NCI-H345 treated with DMSO at 0.1 percent for 48 hours (cell line): ENCODE measurements around the gene CD7.
"Not testable (repeated sequence)": the region's sequence is repeated elsewhere in the genome, so short reads cannot be mapped to it uniquely, and the experiment has no call there.

ENCODE experiments used
- DNase-seq: peaks from one replicate; lab custom pipeline; 2025; ENCODE audit not compliant: unreplicated experiment; lab: John Stamatoyannopoulos, UW

The CD7 gene

DNA sequence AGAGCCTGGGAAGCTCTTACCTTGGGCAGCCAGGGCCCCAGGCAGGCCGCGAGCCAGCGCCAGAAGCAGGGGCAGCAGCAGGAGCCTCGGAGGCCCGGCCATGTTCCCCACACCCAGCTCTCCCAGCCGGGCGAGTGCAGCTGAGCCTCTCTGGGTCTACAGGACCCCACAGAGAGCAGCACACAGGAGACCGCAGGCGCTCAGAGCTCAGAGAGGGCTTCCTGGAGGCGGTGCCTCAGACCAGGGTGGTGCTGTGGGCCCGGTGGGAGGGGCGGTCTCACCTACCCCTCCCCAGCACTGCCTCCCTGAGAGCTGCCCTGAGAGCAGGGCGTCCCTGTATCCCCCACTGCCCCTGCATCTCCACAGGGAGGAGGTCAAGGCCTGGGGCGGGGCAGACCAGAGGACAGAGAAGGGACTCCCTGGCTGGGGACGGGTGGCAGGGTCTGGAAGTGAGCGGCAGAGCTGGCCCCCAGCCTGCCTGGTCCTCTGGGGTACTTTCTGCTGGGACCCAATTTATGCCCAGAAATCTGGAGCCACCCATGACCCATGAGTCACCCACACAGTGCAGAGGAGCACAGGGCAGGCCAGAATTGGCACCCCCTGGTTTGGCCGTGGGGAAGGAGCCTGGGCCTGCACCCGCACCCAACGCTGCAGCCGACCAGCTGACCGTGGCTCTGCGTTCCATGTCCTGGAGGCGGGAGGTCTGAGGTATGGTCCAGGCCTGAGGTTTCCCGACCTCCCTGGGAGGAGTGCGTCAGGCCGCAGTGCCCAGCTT is at the start of gene CD7:
TSS of gene CD7 (minus strand) at position 215 of the 775 bp plus-strand sequence. CDS start at position 102, 113 bp downstream.
- no peak for DNase-seq

DNA sequence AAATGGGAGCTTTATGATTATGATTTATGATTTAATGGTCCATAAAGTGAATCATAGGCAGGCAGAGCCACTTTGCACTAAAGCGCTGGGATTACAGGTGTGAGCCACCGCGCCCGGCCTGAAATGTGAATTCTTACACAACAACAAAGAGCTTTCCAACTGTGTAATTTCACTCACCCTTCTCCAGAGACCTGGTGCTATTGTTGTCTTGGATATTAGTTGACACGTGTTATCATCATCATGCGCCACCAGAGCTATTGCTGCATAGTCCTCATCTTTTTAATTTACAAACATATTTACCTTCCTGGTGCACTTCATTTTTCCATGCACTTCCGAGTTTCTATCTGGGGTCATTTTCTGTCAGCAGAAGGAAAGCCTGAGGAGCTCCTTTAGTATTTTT is 49.3 kb upstream of the CD7 start:
- DNase-seq = peak; percentile 33

DNA sequence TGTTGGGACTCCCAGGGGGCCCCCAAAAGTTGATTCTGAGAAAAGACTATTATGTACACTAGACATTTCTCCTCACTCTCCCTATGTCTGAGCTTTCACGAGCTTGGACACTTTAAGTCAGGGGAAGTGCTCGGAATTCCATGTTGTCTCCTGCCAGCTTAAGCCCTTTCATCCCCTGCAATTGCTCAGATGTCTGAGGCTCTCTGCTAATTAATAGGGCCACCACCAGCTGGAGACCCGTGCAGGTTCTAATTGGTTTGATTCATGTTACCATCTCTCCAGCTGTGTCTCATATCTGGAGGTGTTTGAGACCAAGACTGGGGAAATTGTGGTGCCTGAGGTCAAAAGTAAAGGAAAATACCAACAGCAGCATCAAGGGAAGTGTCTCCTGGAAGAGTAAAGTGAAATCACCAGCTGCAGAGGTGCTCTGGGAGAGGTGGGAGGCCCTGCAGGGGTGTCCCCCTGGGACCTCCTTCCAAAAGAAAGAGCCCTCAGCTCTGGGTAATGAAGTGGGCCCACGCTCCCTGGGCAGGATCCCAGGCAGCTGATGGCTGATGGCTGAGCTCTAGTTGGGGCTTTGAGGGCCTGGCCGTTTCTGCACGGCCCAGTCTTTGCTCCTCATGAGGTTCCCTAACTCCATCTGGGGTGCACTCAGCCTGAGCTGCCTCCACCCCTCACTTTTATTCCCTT is 48.3 kb upstream of the CD7 start:
- DNase-seq = no peak

DNA sequence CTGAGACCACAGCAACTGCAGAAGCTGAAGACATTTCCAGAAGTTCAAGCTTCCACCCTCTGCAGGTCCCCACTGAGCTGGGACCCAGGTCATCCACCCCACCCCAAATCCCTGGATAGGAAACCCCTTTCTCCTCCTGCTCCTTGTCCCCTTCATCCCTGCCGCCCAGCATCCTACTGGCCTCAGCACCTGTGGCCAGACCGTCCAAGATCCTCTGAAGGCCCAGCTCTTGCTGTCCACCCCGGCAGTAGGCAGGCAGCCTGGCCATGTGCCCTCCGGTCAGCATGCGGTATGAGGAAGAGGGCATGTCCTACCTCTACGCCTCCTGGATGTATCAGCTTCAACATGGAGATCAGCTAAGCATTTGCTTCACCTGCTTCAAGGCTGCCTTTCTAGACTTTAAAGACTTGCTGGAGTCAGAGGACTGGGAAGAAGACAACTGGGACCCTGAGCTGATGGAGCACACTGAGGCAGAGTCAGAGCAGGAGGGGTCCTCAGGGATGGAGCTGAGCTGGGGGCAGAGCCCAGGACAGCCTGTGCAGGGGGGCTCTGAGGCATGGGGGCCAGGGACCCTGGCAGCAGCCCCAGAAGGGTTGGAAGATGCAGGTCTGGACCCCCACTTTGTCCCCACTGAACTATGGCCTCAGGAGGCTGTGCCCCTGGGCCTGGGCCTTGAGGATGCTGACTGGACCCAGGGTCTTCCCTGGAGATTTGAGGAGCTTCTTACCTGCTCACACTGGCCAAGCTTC is 44.7 kb upstream of the CD7 start:
- DNase-seq = no peak

DNA sequence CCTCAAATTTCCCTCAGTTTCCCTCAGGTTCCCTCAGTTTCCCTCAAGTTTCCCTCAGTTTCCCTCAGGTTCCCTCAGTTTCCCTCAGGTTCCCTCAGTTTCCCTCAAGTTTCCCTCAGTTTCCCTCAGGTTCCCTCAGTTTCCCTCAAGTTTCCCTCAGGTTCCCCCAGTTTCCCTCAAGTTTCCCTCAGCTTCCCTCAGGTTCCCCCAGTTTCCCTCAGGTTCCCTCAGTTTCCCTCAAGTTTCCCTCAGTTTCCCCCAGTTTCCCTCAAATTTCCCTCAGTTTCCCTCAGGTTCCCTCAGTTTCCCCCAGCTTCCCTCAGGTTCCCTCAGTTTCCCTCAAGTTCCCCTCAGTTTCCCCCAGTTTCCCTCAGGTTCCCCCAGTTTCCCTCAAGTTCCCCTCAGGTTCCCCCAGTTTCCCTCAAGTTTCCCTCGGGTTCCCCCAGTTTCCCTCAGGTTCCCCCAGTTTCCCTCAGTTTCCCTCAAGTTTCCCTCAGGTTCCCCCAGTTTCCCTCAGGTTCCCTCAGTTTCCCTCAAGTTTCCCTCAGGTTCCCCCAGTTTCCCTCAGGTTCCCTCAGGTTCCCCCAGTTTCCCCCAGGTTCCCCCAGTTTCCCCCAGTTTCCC is 42.2 kb upstream of the CD7 start:
- DNase-seq = not testable (repeated sequence)

DNA sequence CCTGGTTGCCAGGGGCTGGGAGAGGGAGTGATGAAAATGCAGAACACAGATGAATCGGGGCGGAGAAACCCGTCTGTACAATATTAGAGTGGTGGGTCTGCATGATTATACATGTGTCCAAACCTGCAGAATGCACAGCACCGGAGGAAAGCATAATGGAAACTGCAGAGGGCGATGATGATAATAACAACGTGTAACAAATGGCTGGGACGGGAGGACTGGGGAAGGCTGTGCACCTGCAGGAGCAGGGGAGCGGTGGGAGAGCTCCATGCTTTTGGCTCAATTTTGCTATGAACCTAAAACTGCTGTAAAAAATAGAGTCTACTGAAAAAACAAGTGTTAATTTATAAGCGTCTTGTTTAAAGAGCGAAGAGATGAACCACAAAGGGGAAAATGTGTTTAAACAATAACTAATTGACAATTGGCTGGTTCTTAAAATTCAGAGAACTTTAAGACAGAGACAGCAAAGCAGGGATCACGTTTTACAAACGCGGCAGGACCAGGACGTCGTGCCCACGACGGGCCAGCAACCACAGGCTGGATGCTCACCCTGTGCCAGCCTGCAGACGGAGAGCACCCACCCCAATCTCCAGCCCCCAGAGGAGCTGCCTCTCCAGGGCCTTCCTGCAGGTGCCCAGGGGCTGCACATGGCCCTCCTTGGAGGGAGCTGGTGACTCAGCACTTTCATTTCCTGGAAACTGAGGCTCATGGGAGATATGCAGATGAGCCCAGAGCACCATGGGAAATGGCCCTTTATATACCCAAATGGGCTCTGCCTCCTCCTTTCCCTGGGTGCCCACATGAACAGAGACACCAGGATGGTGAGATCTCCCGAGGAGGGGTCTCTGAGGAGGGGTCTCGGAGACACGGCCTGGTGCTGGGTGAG is 41.3 kb upstream of the CD7 start, which contains the start of gene TEX19:
TSS of gene TEX19 (plus strand) at position 783 of the 886 bp plus-strand sequence. CDS start 2,904 bp downstream, outside the sequence.
- DNase-seq = peak; percentile 30

DNA sequence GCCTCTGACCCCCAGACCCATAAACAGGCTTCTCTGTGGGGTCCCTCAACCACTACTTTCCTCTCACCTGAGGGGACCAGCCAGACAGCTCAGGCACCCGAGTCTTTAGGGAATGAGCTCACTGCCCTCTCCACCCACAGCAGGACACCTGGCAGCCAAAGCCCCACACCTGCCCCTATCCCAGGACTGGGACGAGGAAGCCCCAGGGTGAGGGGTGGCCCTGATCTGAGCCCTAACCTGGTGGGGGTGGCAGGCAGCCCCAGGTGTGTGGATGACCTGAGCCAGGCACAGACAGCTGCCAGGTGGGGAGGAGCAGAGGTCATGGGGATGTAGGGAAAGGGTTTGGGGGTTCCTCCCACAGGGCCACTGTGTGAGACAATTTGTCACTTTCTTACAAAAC is 40.0 kb upstream of the CD7 start:
- no peak for DNase-seq

DNA sequence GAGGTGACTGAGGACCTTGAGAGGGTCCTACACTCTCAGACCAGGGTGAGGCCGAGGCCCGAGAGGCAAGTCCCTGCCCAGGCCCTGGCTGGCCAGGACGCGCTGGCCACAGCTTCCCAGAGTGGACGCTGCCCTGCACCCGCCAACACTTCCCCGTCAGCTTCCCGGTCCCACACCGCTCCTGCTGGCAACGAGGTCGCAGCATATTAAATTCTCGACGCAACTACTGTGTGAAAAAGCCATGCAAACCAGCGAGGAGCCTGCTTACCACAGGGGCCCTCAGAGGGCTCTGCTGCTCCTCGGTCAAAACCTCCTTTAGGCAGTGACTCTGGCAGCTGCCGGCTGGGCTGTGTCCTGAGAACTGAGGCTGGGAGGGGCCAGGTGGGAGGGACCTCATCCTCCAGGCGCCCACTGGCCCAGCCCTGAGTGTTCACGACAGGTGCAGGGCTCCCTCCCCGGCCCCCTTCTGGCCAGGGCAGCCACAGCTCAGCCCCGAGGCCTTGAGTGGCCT is 39.5 kb upstream of the CD7 start:
- DNase-seq = no peak

DNA sequence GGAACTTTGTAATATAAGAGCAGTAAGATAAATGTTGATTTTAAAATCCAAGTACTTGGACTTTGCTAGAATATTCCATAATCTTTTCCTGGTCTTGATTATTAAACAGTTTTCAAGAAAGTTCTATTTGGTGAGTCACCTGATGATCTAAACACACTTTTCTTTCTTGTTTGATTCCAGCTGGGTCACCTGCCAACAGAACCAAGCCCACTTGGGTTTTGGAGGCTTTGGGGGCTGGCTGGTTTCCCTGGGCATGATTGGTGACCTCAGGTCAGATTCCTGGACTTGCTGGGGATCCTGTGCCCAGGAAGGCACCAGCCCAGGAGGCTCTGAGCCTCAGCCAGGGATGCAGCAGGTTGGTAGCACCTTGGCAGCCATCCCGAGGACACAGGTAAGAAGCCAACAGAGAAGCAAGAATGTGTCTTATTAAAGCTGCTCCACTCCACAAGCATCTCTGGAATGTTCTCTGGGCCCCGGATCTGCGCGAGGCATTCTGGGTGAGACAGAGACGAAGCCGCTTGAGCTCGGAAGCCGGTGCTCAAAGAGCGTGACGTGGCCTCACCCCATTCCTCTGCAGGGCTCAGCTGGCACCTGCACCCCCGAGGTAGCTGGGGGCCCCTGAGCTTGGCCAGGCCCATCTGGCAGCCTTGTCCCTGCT is 38.5 kb upstream of the CD7 start:
- DNase-seq = no peak

DNA sequence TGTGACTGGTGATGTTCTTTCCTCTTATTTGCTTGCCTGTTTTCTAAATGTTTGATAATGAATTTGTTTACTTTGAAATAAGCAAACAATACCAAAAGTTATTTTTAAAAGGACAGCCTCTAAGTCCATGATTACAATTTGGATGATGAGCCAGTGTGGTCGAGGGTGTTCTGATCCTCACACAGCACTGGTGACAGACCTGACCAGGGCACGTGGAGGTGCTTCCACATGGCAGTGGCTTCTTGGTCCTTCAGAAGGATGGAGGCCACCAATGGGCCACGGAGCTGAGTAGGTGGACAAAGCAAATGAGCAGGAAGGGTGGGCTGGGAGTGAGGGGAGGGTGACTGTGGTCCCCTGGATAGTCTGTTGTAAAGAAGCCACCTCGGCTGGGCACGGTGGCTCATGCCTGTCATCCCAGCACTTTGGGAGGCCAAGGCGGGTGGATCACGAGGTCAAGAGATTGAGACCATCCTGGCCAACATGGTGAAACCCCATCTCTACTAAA is 37.4 kb upstream of the CD7 start:
- DNase-seq = no peak

DNA sequence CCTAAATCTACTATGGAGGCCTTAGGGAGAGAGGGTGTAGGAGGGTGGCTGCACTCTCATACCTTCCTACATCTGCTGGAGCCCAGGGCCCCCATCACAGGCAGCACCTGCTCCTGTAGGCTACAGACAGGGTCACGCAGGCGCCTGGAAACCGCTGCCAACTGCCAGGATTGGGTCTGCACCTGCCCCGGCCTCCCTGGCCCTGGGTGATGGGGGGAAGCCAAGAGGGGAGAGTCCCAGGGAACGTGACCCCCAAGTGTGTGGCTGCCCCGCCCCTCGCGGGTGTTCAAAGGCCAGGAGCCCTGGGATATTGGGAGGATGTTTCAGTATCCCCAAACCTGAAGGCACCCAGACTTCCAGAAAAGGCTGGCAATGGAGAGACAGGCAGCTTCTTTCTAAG is 36.1 kb upstream of the CD7 start:
- no peak for DNase-seq

DNA sequence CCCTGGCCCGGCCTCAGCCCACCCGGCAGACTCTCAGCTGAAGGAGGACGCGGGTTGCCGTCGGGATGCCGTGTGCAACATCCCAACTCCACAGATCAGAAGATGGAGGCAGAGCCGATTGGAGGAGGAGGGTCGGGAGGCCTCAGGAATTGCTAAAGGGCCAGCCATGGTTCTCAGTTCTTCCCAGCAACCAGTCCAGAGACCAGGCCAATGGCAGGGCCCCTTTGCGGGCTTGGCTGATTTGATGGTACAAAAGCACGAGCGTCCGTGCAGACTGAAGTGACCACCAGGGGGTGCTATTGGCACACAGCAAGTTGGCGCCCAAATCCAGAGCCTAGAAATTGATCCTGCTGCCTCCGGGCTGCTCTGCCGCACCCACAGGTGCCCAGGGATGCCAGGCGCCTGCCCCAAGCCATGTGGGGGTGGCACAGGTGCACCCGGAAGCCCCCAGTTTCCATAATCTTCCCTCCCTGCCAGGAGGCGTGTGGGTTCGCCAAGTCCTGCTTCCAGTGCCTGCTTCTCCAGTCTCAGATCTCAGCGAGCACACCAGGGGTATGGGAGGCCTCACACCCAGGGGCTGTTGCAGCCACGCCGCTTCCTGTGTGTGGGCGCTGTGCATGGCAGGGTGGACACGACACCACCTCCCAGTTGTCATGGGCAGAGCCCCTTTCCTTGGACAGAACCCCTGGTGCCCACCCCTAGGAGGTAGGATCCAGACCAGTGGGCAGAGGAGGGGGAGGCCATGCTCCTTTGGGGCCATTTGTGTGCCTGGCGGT is 34.5 kb upstream of the CD7 start:
- peak; percentile 86 for DNase-seq

DNA sequence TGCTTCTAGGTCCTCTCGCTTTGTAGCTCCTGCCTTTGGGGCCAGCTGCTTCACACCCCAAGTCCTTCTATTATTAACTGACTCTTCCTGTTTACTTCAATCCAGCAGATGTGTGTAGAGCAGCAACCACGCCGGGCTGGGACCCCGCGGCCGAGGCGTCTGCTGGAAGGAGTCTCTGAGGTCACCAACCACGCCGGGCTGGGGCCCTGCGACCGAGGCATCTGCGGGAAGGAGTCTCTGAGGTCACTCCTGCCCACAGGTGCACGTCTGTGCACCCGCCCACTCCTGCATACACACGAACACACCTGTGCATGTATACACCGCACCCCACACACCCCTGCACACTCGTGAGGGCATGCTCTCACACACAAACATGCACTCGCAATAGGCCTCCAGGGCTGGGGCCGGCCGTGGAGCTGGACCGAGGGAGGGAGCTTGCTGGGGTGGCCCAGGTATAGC is 33.9 kb upstream of the CD7 start:
- DNase-seq = no peak

DNA sequence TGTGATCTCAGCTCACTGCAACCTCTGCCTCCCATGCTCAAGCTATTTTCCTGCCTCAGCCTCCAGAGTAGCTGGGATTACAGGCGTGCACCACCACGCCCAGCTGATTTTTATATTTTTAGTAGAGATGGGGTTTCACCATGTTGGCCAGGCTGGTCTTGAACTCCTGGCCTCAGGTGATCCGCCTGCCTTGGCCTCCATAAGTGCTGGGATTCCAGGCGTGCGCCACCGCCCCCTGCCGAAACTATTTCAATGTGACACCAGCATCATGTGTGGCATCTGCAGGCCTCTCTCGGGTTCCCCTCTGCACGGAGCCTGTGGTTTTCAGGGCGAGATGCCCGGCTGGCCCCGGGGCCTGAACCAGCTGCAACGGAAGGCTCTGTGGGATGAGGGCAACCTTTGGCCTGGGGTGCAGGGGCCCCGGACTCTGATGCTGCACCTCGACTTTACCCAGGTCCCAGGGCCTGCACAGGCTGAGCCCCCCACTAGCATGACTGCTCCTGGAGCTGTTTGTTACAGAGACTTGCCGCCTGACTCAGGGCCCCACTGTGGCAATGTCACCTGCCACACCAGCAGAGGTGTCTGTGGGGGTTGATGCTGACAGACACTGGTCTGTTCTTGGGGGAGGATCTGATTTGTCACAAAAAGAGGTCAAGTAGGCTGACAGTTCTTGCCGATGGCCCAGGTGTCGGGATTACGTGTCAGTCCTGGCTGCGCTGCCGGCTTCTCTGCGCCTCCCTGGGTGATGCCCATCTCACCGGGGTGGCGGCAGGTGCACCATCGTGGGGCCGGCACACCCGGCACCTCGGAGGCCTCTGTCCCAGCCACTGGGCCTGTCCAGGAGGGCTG is 33.0 kb upstream of the CD7 start:
- no peak for DNase-seq

DNA sequence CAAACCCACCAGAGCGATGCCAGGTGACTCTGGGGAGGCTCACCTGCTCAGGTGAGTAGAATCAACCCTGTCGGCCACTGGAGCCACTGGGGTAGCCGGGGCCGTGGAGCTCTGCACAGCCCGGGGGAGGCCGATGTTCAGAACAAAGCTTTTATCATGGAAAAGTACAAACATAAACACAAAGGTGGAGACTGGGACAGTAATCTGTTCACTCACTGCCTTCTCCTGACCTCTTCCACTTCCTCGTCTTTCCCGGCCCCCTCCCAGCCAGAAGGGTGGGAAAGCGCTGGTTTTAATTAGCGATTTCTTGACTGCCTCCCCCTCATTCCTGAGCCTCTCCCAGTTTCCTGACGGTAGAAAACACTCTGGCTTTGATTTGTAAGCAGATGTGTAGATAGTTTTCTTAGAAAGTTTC is 31.9 kb upstream of the CD7 start:
- DNase-seq = no peak

DNA sequence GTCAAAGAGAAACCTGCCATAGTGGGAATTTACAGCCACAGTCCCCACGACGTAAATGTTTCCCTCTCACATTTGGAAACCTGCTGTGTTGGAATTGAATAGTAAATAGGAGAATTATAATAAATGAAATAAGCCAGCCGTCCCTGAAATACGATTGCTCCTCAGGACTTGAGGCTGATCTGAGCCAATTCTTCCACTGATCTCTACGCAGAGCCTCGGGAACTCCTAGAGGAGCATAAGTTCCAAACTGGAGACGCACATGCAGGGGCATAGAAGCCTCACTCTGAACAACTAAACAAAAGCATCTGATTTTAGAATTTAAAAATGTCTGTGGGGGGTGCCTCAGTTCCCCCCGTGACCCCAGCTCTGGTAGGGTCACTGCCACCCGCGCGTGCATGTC is 31.5 kb upstream of the CD7 start:
- no peak for DNase-seq

DNA sequence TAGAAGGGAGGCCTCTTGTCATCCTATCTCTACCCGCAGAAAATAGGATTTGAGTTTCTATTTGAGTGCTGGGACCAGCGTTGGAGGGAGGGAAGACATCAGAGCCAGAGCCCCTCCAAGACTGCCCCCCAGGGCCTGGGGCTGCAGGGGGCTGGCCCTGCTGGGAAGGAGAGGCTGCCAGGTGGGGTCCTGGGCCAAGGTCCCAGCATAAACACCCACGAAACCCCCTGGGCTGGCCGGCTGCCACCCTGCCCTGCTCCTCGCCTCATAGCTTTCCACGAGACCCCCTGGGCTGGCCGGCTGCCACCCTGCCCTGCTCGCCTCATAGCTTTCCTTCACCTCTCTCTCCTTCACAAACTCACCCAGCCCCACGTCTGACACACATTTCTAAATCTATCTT is 31.0 kb upstream of the CD7 start:
- no peak for DNase-seq

DNA sequence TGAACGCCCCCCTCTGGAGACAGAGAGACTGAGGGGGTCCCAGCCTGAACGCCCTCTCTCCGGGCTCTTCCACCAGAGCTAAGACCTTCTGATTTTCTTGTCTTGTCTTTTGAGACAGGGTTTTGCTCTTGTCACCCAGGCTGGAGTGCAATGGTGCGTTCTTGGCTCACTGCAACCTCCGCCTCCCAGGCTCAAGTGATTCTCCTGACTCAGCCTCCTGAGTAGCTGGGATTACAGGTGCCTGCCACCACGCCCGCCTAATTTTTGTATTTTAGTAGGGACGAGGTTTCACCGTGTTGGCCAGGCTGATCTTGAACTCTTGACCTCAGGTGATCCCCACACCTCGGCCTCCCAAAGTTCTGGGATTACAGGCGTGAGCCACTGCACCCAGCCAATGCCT is 30.6 kb upstream of the CD7 start:
- DNase-seq = not testable (repeated sequence)
